HG02852 (cell line): ENCODE results near the gene TOLLIP.
"Not testable (repeated sequence)": the region's sequence is repeated elsewhere in the genome, so short reads cannot be mapped to it uniquely, and the experiment has no call there.

Experiments
- ATAC-seq: cut with Tn5 transposase; IDR thresholded peaks from one replicate; pipeline ENCODE4 v1.9.1; 2021; ENCODE audit warnings: mild to moderate bottlenecking, moderate library complexity; ENCODE audit not compliant: unreplicated experiment

TOLLIP gene

GRCh38 chr11:1252371-1253102 lies 56.9 kb downstream of the TOLLIP start:
- no peak for ATAC-seq

GRCh38 chr11:1251236-1251770 lies 58.1 kb downstream of the TOLLIP start:
- ATAC-seq = no peak

GRCh38 chr11:1250411-1250810 lies 59.0 kb downstream of the TOLLIP start:
- not testable (repeated sequence) for ATAC-seq

GRCh38 chr11:1248951-1249350 lies 60.5 kb downstream of the TOLLIP start:
- ATAC-seq = not testable (repeated sequence)

GRCh38 chr11:1247026-1247425 lies 62.4 kb downstream of the TOLLIP start:
- not testable (repeated sequence) for ATAC-seq

GRCh38 chr11:1246301-1246700 lies 63.1 kb downstream of the TOLLIP start:
- not testable (repeated sequence) for ATAC-seq

- not testable (repeated sequence) for ATAC-seq
Measured at GRCh38 chr11:1245717-1246116, 63.7 kb downstream of the TOLLIP start.

GRCh38 chr11:1244557-1244956 lies 64.9 kb downstream of the TOLLIP start:
- ATAC-seq = not testable (repeated sequence)

- not testable (repeated sequence) for ATAC-seq
Measured at GRCh38 chr11:1243521-1243920, 65.9 kb downstream of the TOLLIP start.

- ATAC-seq = not testable (repeated sequence)
Measured at GRCh38 chr11:1242751-1243150, 66.7 kb downstream of the TOLLIP start.

GRCh38 chr11:1242289-1242688 lies 67.1 kb downstream of the TOLLIP start:
- ATAC-seq = no peak

GRCh38 chr11:1241706-1242105 lies 67.7 kb downstream of the TOLLIP start:
- no peak for ATAC-seq

GRCh38 chr11:1240771-1241170 lies 68.7 kb downstream of the TOLLIP start:
- no peak for ATAC-seq

- ATAC-seq = no peak
Measured at GRCh38 chr11:1239596-1240205, 69.7 kb downstream of the TOLLIP start.

- ATAC-seq = no peak
Measured at GRCh38 chr11:1238767-1239595, 70.5 kb downstream of the TOLLIP start.

- ATAC-seq = no peak
Measured at GRCh38 chr11:1237851-1238250, 71.6 kb downstream of the TOLLIP start.

- ATAC-seq = no peak
Measured at GRCh38 chr11:1237128-1237580, 72.3 kb downstream of the TOLLIP start.

- ATAC-seq = no peak
Measured at GRCh38 chr11:1236316-1237127, 72.9 kb downstream of the TOLLIP start.

GRCh38 chr11:1235901-1236315 lies 73.5 kb downstream of the TOLLIP start:
- ATAC-seq = no peak

GRCh38 chr11:1235306-1235900 lies 74.0 kb downstream of the TOLLIP start:
- ATAC-seq = no peak
